ENCODE data around the gene ATOSB.
"Not testable (repeated sequence)": the region's sequence is repeated elsewhere in the genome, so short reads cannot be mapped to it uniquely, and the experiment has no call there.

The ATOSB gene

DNA sequence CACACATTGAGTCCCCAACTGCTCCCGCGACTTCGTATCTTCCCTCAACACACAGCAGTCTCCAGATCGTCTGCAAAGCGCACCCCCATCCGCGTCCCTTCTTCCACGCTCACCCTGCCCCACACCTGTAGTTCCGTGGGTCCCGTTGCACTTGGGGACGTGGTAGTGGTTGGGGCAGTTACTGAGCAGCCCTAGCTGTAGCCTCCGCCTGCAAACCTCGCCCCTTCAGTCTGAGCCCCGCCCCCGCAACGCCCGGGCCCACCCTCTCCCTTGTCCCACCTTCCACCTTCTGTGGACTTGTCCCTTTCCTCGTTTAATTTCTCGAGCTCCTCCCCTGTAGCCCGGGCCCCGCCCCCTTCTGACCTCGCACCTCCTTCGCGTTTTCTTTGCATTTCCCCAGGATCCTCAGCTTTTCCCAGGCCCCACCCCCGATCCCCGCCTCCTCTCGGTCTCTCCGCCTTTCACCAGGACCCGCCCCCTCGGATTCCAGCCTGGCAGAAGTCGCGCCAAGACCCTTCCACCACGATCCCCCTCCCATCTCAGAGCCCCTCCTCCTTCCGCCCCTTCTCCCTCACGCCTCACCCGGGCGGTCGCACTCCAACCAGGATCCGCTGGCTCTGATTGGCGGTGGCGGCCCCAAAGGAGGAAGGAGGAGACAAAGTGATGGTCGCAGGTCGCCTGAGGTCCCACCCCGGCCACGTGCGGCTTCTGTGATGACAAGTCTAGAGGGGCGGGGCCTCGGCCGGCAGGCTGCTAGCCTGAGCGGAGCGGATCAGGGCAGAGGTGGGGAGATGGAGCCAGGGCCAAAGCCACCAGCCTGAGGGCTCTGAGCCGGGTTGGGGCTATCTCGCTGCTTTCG, at the start of gene ATOSB:
ATOSB (minus strand) TSS at position 183 of the 859 bp plus-strand sequence. CDS start 7,588 bp downstream, outside the sequence.
- peak; percentile 90 for DNase-seq (ENCODE audit: low spot score)

- DNase-seq (ENCODE audit: low spot score) = peak; percentile 45
Observed at GRCh38 chr9:35164711-35165110, 49.0 kb upstream of the ATOSB start.

- no peak for DNase-seq (ENCODE audit: low spot score)
Observed at GRCh38 chr9:35163413-35163812, 47.8 kb upstream of the ATOSB start.

DNA sequence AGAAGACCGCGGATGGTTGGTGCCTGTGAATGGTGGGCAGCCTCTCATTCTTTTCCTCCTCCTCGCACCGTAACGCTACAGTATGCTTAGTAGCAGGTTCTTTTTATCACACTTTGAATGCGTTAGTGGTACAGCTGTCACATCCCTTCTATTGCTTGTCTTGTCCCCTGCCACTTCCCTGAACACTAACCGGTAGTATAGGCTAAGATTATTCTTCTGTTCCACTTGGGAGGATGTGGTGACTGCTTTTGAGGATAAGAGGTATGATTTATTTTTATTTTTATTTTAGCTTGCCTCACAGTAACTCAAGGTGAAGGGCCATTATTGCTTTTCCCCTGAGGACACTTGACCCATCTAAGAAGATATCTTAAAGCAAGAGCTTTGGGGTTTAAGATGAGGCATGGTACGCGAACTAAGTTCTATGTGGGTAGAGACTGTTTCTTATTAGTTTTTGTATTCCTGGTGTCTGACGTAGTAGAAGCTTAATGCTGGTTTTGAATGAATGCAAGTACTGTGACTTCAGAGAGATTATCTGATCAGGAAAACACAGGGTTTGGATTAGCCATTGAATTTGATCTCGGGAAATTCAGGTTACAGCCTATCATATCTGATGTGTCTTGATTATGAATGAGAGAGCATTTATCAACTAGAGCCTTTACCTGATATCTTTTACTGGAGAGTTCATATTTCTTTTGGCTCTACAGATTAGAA, 47.1 kb upstream of the ATOSB start:
- DNase-seq (ENCODE audit: low spot score) = no peak

DNA sequence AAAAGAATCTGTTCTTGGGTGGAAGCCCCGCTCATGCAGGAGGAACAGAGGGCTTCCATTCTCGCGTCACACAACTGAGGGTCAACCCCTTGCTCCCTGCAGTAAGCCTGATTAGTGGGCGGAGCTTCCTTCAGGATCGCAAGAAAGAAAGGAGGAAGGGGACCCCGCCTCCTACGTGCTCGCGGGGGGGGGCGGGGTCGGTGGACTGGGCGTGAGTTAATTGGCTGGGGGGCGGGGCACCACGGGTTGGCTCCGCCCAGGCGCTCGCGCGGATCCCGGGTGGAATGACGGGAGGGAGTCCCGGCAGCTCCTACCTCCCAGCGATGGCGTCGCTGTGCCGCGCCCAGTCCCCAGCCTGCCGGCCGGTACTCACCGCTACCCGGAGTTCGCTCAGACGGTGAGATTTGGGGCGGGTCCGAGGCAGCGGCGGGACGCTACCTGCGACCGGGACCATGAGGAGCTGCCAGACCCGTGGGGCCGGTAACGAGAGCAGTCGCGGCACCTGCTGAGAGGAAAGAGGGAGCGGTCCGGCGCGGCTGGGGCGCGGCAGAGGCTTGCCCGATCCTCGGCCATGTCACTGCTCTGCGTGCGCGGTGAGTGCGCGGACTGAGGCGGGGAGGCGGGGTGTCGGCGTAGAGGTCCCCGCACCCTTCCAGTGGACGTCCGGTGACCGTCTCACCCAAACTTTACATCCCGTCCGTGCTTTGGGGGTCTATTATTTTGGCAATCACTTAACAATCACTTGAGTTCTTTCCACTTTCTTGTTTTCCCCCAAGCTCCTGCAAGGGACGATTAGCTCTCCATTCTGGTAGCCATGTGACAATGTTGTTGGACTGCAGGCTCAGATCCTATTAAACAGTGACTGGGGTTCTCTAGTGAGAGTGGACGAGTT, 46.3 kb upstream of the ATOSB start, which contains the start of gene UNC13B:
UNC13B (plus strand) TSS at position 297 of the 892 bp plus-strand sequence; CDS start at position 572, 275 bp downstream.
- peak; percentile 99 for DNase-seq (ENCODE audit: low spot score)

DNA sequence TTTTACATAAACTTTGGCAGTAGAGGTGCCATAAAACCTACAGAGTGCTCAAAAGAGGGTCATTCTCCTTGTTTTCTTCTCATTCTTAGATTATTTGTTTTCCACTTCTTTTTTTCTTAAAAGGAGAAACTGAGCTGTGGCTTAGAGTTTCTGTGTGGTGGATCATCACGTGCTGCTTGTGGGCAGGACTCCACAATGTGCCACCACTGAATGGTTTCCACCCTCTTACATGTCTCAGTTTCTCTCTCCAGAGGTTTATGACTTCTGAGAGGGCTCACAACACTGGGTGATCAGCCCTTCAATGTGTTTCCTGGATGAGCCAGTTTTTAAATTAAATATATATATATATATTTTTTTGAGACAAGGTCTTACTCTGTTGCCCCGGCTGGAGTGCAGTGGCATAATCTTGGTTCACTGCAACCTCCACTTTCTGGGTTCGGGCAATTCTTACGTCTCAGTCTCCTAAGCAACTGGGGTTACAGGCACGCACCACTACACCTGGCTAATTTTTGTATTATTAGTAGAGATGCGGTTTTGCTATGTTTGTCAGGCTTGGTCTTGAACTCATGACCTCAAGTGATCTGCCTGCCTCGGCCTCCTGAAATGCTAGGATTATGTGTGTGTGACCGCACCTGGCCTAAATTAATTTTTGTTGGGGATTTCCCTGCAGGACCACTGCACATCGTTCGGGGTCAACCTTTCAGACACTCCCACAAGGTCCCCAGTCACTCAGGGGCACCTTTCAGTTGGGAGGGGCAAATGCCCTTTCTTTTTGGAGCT, 43.0 kb upstream of the ATOSB start:
- DNase-seq (ENCODE audit: low spot score) = no peak

GRCh38 chr9:35157836-35158235, 42.2 kb upstream of the ATOSB start:
- DNase-seq (ENCODE audit: low spot score) = not testable (repeated sequence)

DNA sequence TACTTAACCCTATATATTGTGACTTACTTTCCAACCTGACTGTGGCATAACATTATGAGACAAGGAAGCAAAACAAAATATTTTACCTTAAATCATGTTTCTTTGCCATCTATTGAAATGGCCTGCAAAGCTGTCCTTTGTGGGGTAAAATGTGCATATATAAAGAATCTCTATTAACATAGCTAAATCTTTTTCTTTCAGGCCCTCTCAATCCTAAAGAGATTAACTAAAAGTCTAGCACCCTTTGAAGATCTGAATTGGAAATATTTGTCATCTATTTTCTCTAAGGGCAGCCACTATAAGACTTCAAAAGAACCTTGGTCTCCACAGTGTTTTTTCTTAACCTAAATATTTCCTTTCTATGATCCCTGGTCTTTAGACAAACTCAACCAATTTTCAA, 41.1 kb upstream of the ATOSB start:
- no peak for DNase-seq (ENCODE audit: low spot score)

GRCh38 chr9:35152926-35153325, 37.3 kb upstream of the ATOSB start:
- no peak for DNase-seq (ENCODE audit: low spot score)

- DNase-seq (ENCODE audit: low spot score) = not testable (repeated sequence)
Observed at GRCh38 chr9:35147941-35148563, 32.4 kb upstream of the ATOSB start.

- DNase-seq (ENCODE audit: low spot score) = no peak
Observed at GRCh38 chr9:35142037-35142436, 26.4 kb upstream of the ATOSB start.

- no peak for DNase-seq (ENCODE audit: low spot score)
Observed at GRCh38 chr9:35140093-35140492, 24.4 kb upstream of the ATOSB start.

- DNase-seq (ENCODE audit: low spot score) = no peak
Observed at GRCh38 chr9:35136866-35137265, 21.2 kb upstream of the ATOSB start.

GRCh38 chr9:35135988-35136387, 20.3 kb upstream of the ATOSB start:
- no peak for DNase-seq (ENCODE audit: low spot score)

- DNase-seq (ENCODE audit: low spot score) = no peak
Observed at GRCh38 chr9:35134920-35135319, 19.3 kb upstream of the ATOSB start.

GRCh38 chr9:35116898-35117551, 1.4 kb upstream of the ATOSB start:
- peak; percentile 86 for DNase-seq (ENCODE audit: low spot score)

DNA sequence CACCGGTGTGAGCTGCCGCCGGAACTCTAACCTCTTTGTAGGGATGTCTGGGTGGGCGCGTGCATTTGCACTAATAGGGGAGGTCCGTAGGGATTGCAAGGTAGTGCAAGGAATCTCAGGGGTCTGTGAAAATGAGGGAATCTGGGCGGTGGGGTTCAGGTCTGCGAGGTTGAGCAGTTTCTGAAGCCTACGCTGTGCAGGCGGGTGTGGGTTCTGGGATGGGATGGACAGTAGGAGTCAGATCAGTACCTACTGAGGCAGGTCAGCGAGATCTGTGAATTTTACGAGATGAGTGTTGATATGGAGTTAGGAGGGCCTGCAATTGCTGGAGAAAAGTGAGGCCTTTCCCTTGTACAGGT, 856 bp upstream of the ATOSB start:
- no peak for DNase-seq (ENCODE audit: low spot score)

DNA sequence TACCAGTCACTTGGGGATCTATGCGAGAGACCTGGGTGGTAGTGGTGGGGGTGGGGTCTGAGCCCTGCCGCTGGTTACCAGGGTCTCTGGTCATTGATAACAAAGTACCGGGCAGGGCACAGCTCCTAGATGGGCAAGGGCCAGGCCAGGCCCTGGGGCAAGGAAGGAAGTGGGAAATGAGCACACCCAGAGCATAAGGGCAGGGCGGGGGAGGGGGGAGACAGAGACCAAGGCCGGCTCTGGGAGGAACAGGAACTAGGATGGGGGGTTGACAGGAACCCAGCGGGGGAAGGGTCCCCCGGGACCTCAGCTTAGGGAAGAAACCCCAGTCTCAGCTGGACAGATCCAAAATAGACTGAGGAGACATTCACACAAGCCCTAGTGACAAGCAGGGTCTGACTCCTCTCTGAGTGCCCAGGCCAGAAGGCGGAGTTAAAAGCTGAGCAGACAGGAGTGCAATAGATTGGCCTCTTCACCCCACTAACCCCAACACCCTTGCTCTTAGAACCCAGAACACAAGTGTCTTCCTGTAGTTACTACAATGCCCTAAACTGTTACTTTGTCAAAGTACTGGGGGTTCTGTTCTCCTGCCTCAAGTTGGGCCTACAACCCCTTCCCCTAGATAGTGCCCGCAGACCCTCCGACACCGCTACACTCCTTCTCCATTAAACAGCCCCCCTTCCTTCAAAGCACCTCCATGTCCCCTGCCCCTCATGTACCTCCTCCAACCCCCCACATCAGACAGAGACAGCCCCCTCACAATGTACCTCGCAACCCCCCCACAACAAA, 628 bp downstream of the ATOSB start:
- no peak for DNase-seq (ENCODE audit: low spot score)

DNA sequence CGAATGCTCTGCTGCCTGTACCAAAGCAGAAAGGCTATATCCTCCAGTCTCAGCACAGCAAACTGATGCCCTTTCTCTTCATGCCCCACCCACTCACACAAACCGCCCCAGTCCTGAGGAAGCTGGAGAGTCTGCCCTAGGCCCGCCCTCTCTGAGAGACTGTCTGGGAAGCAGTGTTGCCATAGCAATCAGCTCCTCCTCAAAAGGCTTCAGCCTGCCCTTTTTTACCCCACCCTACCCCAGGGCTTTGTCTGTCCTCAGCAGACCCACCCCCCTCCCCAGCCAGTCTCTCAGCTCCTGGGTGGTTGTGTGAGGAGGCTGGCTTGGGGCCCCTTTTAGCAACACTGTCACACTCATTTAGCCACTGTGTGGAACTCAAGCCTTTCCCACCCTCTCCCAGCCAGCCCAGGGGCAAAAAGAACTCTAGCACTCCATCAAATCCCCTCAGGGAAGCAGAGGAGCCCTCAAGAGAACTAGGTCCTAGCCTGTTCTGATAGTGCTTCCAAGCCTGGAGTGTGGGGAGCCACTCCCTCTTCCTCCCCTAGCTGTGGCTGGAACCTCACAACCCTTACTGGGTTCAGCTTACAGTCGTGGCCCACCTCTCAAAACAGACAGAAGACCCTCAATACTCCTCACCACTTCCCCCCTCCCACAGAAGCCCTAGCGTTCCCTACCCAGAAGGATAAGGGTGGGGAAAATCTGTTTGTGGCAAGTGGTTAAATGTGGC, 1.4 kb downstream of the ATOSB start:
- peak; percentile 85 for DNase-seq (ENCODE audit: low spot score)
